GM12891 (cell line): Measurements from ENCODE around the gene PPP1R3G.

Source experiments
- POLR2A ChIP-seq: IDR thresholded peaks from 2 replicates; pipeline ENCODE4 v1.6.1; 2011; ENCODE audit warnings: low read depth, low read length, control low read depth
- POLR2AphosphoS5 ChIP-seq: IDR thresholded peaks from 2 replicates; pipeline ENCODE4 v1.6.1; 2011; ENCODE audit warnings: low read depth, low read length, control low read depth
- POU2F2 ChIP-seq: IDR thresholded peaks from 2 replicates; pipeline ENCODE4 v1.6.1; 2011; ENCODE audit warnings: low read depth, mild to moderate bottlenecking, control low read depth, low read length, moderate library complexity

- TF ChIP-seq POLR2AphosphoS5, result no peak
- no peak for TF ChIP-seq POLR2A
- TF ChIP-seq POU2F2, result no peak
These were observed 2.4 kb upstream of the PPP1R3G start for GRCh38 chr6:5082487-5083306.
